SH-SY5Y (cell line): ENCODE data around the gene HOXB13.

Experiments used
- GATA2 ChIP-seq: IDR thresholded peaks from 2 replicates; pipeline ENCODE4 v1.6.1; 2011; ENCODE audit warnings: mild to moderate bottlenecking, low read depth, low read length
- GATA3 ChIP-seq: IDR thresholded peaks from 2 replicates; pipeline ENCODE4 v1.6.1; 2011; ENCODE audit warnings: low read depth, mild to moderate bottlenecking, low read length, moderate library complexity

DNA sequence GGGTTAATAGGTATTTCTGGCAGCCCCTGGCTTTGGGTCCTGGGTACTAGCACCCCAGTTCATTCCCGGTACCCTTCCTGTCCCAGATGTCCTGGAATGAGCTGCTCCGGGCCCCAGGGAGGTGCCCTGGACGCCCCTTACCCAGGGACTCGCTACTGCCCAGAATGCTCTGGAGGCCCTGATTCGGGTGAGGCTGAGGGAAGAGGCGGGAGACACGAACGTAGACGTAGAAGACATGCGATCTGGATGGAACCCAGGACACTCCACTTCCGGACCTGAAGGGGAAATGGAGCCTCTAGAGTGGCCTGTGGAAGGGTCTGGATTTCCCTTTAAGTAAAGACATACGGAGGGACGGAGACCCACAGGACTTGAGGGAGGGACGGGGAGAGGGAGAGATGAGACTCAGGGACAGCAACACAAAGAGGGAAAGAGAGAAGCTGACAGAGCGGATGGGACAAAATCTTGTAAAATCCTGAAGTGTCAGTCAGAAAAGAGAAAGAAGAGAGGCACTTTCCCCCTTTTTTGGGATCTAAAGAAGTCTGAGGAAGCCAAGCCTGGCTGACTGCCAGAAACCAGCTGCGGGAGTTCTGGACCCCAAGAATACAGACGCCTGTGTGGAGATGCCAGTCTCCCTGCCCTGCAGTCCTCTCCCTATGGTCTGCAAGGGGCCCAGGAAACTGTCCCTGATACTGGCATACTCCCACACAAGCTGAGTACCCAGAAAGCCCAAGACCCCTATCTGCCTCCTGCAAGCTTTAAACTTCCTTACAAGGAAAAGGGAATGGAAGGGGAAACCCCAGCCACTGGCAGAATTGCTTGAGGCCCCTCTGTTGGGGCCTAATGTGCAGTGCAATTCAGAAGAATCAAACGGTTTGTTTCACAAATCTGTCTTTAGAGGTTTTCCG, 1.0 kb upstream of the HOXB13 start:
- TF ChIP-seq GATA2, result no peak
- TF ChIP-seq GATA3, result no peak
